LNCAP (cell line): ENCODE measurements around the gene COX7A1.

ENCODE experiments used
- TF ChIP-seq, protein P1 (sequence below): fragments of 450-650 bp; IDR thresholded peaks from 2 replicates; pipeline ENCODE4 v1.5.1; 2017; ENCODE audit warnings: mild to moderate bottlenecking

Gene COX7A1

DNA sequence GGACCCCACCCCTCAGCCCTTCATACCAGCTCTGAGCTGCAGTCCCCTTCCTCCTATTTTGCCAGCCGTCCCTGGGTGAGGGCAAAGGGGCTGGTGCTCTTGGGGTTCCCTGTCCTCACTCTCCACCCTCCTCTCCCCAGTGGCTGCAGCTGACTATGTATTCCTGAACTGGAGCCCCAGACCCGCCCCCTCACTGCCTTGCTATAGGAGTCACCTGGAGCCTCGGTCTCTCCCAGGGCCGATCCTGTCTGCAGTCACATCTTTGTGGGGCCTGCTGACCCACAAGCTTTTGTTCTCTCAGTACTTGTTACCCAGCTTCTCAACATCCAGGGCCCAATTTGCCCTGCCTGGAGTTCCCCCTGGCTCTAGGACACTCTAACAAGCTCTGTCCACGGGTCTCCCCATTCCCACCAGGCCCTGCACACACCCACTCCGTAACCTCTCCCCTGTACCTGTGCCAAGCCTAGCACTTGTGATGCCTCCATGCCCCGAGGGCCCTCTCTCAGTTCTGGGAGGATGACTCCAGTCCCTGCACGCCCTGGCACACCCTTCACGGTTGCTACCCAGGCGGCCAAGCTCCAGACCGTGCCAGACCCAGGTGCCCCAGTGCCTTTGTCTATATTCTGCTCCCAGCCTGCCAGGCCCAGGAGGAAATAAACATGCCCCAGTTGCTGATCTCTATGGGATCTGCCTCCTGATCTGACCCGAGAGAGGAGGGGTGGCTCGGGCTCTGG is 2.4 kb downstream of the COX7A1 start:
- TF ChIP-seq, protein P1, sequence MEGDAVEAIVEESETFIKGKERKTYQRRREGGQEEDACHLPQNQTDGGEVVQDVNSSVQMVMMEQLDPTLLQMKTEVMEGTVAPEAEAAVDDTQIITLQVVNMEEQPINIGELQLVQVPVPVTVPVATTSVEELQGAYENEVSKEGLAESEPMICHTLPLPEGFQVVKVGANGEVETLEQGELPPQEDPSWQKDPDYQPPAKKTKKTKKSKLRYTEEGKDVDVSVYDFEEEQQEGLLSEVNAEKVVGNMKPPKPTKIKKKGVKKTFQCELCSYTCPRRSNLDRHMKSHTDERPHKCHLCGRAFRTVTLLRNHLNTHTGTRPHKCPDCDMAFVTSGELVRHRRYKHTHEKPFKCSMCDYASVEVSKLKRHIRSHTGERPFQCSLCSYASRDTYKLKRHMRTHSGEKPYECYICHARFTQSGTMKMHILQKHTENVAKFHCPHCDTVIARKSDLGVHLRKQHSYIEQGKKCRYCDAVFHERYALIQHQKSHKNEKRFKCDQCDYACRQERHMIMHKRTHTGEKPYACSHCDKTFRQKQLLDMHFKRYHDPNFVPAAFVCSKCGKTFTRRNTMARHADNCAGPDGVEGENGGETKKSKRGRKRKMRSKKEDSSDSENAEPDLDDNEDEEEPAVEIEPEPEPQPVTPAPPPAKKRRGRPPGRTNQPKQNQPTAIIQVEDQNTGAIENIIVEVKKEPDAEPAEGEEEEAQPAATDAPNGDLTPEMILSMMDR, result no peak

- TF ChIP-seq, protein P1, result no peak
Measured at GRCh38 chr19:36144624-36145023, 7.6 kb downstream of the COX7A1 start.

DNA sequence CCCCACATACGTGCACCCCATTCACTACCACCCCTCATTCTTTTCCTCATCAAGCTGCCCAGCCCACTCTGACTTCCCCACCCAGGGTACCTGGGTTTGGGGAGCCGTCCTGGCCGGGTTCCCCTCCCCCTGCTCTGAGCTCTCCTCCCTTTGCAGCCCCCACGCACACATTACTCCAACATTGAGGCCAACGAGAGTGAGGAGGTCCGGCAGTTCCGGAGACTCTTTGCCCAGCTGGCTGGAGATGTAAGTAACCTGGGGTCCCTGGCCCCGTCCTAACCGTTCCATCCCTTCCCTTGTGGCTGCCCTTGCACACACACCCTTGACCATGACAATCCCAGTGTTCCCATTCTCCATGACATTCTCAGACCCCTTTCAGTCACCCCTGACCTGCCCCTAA is 9.8 kb downstream of the COX7A1 start:
- TF ChIP-seq, protein P1, result no peak

DNA sequence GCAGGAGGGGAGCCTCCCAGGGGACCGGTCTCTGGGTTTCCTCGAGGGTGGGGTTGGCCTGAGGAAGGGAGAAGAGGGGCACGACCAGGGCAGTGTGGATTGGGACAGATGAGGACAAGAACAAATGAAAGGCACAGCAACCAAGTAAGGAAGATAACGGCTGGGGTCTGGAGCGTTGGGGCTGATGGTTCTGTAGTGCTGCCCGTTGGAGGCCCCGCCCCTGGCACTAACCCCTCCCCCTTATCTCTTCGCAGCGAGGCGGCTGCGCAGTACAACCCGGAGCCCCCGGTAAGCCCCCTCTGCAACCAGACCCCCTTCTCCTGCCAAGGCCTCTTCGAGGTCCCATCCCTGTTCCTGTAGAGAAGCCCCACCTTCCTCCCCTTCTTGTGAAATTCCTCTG is 10.2 kb downstream of the COX7A1 start:
- TF ChIP-seq, protein P1, result no peak

DNA sequence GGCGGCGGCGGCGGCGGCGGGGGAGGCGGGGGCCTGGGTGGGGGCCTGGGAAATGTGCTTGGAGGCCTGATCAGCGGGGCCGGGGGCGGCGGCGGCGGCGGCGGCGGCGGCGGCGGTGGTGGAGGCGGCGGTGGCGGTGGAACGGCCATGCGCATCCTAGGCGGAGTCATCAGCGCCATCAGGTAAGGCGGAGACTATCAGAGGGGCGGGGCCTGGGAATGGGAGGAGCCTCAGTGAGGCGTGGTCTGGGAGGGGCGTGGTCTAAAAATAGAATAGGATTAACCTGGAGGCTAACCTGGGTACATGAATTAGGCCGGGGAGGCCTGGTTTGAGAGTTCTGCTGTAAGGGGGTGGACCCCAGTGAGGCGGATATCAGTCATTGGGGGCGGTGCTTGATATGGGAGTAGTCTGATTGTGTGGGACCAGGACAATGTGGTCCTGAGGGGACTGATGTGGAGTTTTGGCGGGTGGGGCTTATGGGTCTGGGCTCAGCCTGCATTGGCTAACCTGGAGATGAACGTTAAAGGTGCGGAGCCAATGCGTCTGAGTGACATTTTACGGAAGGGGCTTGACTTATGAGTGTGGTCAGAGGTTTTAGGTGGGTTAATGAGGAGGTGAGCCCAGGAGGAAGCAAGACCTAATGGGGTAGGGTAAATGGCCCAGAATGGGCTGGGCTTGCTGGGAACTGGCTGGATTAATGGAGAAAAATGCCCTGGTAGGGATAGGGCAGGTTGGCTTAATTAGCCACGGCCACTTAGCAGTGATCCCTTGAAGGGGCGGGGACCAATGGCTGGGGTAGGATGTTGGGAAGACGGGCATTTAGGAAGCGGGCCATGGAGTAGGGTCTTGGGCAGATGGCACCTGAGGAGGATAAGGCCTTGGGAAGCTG is 11.0 kb downstream of the COX7A1 start:
- TF ChIP-seq, protein P1, result no peak

GRCh38 chr19:36140304-36141038 is 11.8 kb downstream of the COX7A1 start:
- TF ChIP-seq, protein P1, result no peak

GRCh38 chr19:36139473-36140303 is 12.6 kb downstream of the COX7A1 start, which contains the start of gene CAPNS1:
Gene CAPNS1, plus strand, starts transcription at chr19:36140066. Its CDS starts 946 bp downstream, at chr19:36141012.
- TF ChIP-seq, protein P1, result no peak; the same call in 1 of the 2 replicates
